ENCODE results near the gene ZNF519.
"Not testable (repeated sequence)": the region's sequence is repeated elsewhere in the genome, so short reads cannot be mapped to it uniquely, and the experiment has no call there.

DNA sequence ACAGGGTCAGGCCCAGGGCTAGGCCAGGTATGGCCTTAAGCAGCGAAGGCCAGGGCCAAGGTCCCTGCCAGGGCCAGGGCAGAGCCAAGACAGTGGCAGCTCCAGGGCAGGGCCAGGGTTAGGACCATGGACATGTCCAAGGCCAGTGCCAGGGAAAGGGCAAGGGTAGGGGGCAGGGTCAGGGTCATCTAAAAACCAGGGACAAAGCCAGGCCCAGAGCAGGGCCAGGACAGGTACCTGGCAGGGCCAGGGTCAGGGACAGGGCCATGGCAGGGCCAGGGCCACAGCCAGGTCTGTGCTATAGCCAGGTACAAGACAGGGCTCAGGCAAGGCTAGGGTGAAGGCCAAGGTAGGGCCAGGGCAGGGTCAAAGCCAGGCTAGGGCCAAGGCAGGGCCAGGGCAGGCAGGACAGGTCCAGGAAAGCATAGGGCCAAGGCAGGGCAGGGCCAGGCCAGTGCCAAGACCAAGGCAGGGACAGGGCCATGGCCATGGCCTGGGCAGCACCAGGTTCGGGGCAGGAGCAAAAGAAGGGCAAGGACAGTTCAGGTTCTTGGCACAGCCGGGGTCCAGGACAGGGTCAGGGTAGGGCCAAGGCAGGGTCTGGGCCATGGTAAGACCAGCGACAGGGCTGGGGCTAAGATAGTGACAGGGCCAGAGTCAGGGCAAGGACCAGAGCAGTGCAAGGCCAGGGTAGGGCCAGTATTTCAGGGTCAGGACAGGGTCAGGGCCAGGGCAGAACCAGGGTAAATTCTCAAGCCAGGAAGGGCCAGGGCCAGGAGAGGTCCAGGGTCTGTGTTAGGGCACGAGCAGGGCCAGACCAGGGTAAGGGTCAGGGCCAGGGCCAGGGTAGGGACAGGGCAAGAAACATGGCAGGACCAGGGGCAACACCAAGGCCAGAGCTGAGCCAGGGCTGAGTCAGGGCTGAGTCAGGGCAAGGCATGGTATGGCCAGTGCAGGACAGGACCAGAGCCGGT lies 40.2 kb upstream of the ZNF519 start:
- TF ChIP-seq, protein P1, sequence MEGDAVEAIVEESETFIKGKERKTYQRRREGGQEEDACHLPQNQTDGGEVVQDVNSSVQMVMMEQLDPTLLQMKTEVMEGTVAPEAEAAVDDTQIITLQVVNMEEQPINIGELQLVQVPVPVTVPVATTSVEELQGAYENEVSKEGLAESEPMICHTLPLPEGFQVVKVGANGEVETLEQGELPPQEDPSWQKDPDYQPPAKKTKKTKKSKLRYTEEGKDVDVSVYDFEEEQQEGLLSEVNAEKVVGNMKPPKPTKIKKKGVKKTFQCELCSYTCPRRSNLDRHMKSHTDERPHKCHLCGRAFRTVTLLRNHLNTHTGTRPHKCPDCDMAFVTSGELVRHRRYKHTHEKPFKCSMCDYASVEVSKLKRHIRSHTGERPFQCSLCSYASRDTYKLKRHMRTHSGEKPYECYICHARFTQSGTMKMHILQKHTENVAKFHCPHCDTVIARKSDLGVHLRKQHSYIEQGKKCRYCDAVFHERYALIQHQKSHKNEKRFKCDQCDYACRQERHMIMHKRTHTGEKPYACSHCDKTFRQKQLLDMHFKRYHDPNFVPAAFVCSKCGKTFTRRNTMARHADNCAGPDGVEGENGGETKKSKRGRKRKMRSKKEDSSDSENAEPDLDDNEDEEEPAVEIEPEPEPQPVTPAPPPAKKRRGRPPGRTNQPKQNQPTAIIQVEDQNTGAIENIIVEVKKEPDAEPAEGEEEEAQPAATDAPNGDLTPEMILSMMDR (IDR thresholded peaks at IDR 0.05) = not testable (repeated sequence)
- TF ChIP-seq ZFX (IDR thresholded peaks at IDR 0.05; ENCODE audit: borderline replicate concordance) = not testable (repeated sequence)

All from 22Rv1 (cell line).